NCI-H82 treated with DMSO at 0.1 percent for 48 hours (cell line): ENCODE results near the gene SMG9.
"Not testable (repeated sequence)": the region's sequence is repeated elsewhere in the genome, so short reads cannot be mapped to it uniquely, and the experiment has no call there.

Experiments used
- DNase-seq: peaks from one replicate; lab custom pipeline; 2025; ENCODE audit not compliant: unreplicated experiment; lab: John Stamatoyannopoulos, UW

Gene SMG9

DNA sequence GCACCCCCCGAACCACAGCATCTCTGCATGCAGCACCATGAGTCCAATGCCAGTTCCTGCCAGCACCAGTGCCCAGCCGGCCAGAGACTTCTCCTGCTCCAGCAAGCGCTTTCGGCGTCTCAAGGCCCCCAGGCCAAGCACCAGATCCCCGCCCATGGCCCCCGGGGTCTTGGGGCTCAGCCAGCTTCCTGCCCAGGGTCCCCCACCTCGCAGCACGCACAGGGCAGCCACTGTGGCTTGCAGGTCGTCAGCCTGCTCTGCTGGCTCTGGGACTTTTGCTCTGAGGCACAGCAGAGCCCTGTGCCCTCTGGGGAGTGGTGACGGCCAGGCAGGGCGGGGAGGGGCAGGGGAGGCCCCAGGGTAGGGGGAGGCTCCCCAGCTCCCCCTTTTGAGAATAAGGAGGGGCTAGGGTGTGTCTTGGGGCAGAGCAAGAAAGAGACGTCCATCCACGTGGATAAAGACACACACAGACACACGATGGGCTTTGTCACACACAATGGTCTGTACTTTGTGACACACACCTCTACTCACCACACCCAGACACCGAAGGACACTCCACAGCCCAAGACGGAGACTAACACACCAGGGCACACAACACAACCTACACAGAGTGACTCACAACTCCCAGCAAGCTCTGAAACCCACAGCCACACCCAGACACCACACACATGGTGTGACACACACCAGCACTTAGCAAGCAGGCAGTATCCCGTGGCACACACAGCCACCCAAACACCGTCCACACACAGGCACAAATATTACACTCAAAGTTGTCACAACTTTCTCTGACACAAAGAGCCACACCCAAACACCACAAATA is 26.2 kb upstream of the SMG9 start, which contains the start of gene KCNN4:
KCNN4 (minus strand) TSS at position 268 of the 820 bp plus-strand sequence; CDS start at position 156, 112 bp downstream.
- DNase-seq, result no peak

DNA sequence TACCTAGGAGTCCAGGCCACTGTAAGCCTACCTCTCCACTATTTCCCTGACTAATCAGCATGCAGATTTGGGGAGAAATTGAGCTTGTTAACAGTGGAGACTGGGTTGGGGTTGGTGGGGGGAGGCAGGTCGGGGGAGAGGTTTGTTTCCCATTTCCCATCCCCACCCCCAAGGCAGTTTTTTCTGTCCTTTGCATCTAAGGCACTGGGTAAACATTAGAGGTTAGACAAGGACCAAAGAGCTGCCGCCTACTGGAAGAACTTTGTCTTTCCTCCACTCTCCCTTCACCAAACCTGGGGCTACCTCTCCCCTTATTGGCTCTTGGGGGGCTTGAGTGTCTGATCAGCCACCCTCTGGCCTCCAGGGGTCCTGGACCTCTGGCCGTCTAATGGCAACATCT is 25.1 kb upstream of the SMG9 start:
- no peak for DNase-seq

DNA sequence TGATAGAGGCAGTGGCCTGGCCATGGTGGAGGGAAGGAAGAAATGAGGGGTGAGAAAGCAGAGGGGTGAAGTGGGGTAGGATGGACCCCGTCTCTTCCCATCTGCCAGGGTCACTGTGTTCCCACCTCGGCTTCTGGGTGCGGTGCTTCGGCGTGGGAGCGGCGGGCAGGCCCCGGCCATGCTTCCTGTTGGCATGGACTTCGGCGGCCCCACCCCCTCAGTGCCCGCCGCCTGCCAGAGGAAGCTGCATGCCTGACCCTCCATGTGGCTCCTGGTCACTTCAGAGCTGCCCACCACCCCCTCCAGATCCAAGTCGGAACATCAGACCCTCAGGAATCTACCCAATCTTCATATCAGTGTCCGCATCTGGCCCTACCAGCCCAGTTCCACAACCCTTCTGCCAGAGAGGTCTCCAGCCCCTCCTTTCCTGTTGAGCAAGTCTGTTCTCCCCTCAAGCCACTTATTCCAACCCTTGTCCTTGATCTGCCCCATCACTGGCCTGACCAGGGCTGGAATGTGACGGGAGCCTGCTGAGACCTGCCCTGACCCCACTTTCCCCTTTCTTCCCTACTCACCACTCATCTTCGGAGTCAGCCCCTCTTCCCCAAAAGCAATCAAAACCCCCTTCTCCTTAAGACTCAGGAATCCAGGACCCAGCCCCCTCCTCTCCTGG is 24.5 kb upstream of the SMG9 start:
- no peak for DNase-seq

DNA sequence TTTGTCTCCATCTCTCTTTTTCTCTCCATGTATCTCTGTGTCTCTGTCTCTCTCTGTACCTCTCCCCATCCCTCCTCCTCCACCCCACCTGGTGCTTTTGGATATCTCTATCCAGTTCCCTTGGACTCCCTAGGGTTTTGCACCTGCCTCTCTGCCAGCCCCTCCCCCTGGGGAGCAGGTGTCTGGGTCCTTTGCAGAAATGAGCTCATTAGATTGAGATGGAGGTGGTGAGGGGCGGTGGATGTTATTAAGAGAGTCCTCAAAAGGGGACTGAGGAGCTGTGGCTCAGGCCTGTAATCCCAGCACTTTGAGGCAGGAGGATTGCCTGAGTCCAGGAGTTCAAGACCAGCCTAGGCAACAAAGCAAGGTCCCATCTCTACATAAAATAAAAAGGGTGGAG is 23.9 kb upstream of the SMG9 start:
- DNase-seq, result no peak

DNA sequence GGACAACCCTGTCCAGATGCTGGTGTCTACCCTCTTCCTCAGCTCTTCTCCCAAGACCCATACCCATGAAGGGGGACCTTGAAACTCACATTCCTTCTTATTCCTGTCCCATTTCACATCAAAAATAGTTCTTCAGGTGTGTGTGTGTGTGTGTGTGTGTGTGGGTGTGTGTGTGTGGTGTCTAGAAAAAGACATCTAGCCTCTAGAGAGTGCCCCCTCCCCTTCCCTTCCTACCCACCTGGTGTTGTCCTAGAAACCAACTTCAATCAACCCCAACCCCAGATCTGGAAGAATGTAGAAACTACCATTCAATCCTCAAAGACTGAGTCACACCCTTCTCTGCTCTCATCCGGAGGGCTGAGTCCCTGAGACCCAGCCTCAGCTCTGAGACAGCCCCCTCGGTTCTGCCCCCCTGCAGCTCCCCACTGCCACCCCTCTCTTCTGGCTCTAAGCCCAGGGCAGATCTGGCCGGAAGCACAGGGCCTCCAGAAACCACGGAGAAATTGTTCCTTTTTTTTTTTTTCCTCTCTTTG is 22.5 kb upstream of the SMG9 start:
- DNase-seq, result no peak

DNA sequence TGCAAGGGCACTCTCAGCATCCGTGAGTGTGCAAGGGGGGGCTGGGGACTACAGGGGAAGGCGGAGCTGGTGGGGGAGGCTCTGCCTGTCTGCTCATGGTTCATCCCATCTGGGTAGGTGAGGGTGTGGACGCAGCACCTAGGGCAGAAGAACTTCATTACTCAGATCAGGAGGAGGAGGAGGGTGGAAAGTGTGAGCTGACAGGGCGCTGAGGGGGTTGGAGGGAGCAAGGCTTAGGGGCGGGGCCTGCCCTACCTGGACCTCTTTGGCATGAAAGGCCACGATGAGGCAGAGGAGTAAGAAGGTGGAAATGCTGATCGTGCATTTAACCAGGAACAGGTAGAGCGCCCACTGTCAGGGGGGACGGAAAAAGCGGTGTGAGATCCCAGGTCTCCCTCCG is 21.5 kb upstream of the SMG9 start:
- no peak for DNase-seq

DNA sequence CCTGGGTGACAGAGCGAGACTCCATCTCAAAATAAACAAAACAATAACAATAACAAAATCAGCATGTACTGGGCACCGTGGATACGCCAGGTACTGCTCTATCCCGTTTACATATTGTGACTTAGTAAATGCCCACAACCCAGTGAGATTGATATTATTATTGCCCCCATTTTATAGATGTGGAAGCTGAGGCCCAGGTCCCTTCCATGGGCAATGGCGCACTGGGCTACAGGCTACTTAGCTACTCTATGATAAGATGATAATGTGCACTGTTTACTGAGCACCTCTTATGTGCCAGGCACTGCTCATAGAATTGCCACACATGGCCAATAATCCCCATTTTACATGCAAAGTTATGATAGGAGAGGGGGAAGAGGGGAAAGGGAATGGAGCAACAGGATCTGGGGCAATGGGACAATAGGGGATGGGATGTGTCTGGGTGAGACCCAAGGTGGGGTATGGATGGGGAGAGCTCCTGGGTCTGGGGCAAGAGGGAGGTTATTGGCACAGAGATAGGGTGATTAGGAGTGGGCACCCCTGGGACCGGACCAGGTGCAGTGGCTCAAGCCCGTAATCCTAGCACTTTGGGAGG is 20.6 kb upstream of the SMG9 start:
- DNase-seq, result no peak

DNA sequence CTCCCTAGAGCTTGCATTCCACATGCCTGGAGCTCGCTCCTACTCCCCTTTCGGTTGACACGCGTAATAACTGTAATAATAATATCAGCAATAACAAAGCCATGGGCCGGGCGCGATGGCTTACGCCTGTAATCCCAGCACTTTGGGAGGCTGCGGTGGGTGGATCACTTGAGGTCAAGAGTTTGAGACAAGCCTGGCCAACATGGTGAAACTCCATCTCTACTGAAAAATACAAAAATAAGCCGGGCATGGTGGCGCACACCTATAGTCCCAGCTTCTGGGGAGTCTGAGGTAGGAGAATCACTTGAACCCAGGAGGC is 20.1 kb upstream of the SMG9 start:
- not testable (repeated sequence) for DNase-seq

DNA sequence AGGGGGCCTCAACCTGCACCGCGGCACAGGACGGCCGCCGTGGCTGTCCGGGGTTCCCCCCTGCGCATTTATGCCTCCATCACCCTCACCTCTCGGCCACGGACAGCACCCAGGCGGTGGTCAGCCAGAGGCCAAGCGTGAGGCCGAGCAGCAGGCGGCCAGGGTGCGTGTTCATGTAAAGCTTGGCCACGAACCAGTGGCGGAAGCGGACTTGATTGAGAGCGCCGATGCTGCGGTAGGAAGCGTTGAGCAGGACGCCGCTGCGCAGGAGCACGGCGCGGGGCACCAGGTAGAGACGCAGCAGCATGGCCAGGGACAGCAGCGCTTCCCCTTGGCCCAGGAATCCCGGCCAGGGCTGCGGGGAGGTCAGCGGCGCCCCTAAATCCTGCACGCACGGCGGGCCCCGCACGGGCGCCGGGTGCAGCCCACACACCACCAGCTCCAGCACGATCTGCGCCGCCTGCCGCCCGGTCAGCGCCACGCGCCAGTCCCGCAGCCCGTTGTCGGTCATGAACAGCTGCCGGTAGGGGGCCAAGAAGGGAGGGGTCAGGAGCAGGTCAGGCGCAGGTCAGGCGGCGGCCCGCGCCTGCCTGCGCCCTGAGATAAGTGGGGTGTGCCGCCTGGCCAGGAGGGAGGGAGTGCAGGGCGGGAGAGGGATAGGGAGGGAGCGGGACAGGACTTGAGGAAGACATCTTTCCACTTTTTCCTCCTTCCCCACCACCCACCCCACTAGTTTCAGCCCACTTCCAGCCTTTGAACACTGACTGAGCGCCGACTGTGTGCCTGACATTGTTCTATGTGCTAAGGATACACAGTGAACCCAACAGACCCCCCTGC is 19.6 kb upstream of the SMG9 start:
- DNase-seq, result no peak

DNA sequence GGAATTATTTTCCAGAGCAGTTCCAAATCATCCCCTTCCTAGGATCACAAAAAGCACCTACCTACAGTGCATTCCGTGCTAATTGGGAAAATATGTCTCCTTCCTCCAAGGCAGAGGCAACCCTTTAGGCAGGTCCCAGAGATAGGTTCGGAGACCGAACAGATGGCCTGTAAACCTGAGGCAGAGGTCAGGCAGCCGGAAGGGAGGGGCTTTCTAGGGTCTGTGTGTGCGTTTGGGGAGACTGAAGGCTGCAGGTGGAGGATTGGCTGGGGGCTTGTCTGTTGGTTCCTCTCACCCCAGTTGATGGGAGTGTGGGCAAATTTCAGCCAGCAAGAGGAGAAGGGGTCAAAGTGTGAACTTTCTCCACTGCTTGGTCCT is 19.0 kb upstream of the SMG9 start:
- DNase-seq, result no peak

DNA sequence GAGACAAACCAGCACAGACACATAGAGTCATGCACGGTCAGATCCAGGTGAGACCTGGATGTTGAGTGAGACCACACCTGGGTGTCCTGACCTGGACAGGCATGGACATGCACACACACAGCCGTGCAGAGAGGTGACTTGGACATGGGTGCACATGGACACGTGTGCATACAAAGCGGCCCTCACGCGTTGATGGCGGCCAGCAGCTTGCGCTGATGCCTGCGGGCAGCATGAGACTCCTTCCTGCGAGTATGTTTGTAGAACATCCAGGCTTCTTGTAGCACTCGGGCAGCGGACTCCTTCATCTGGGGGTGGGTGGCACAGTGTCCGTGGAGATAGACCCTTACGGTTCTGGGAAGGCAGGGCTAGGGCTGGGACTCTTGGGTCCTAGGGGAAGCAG is 14.5 kb upstream of the SMG9 start:
- DNase-seq, result no peak

DNA sequence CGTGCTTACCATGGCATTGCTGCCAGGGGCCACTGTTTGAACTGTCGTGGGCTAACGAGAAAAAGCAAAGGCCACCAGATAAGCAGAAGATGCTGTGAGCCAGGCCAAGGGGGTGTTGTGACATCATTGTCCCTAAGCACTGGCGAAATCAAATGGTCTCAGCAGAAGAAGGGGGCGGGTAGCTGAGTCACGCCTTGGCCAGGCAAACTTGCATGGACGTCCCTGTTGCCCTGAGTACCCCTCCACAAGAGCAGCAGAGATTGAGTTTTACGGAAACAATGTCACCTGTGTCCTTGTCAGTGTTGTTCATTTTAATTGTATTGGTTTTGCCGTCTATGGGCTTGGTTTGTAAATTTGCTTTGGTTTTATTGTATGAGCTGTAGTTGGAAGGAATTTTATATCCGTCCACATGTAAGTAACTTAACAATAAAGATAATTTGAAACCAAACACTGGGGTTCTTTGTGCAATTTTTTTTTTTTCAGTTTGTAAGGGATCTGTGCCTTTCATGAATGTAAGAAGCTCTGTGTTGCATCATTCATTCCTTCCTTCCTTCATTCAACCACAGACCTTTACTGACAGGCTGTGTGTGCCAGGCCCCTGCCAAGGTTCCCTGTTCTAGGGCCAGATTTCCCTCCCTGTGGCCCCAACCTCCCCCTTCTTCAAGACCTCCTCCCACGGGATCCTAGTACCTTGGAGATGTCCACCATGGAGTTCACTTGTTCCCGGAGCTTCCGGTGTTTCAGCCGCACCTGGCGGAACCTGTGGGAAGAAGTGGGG is 13.7 kb upstream of the SMG9 start:
- DNase-seq, result no peak

DNA sequence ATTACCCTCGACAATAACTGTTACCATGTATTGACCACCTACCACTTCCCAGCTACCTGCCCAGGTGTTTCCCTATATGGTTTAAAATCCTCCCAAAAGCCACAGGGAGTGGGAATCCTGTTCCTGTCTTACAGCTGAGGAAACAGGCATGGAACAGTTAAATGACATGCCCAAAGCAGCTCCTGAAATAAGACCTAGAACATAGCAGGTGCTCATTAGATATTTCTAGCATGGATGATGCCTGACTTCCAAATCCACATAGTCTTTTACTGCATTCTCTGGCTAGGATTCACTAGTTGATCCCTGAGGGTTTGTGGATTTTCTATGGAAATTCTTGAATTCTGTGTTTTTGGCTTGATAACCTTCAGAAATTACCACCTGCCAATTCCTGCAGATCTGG is 13.1 kb upstream of the SMG9 start:
- no peak for DNase-seq

DNA sequence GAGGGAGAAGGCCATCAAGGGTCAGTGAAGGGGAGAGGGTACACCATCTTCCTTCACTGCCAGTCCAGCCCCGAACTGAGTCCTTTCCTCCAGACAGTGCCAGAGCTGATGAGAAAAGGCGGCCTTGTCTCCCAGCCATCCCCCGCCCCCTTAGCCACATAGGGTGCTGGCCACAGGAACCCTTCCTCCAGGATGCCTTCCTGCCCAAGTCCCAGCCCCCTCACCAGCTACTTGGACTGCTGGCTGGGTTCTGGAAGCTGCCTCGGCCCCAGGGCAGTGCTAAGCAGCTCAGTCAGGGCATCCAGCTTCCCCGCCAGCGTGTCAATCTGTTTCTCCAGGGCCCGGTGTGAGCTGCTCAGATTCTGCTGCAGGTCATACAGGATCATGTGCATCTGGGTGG is 12.6 kb upstream of the SMG9 start:
- DNase-seq, result no peak

DNA sequence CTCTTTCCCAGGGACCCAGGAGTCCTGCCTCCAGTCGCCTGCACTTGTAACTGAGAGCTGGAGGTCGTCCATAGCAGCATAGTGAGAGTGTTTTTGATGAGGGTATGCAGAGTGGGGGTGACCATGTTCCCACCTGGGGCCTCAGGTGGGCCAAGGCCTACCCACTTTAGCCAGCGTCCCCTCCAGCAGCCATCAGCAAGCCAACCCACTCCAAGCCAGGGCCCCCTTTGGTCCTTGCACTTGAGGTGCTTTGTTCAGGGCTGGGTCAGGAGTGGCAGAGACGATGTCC is 11.9 kb upstream of the SMG9 start:
- DNase-seq, result no peak

DNA sequence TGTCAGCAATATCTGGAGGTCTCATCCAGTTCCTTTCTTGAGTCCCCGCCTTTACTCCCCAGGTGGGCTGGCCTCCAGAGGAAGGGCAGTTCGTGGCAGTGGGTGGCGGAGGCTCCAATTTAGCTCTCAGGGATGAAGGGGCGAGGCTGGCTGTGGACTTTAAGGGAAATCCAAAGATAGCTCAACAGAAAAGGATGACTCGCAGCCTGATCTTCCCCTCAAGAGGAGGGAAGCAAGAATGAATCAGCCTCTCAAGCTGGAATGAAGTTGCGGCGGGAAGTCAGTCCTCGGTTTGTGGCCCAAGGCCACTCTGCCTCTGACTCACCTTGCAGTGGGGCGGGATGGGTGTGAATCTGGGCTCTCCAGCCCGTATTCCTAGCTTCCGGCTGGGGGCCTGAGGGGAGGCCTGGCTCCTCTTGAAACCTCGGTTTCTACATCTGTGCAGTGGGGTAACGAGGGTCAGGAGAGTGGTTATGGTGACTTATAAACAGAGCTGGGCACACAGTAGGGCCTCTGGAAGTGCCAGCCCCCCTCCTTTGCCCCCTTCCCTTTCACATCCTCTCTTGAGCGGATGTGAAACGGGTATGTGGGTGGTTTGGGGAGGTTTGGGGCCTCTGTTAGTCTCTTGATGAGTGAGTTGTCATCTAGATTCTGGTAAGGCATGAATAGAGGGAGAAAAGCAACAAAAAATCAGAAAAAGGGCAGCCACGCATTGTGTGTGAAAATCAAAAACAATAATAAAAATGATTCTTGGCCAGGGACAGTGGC is 10.5 kb upstream of the SMG9 start:
- no peak for DNase-seq

DNA sequence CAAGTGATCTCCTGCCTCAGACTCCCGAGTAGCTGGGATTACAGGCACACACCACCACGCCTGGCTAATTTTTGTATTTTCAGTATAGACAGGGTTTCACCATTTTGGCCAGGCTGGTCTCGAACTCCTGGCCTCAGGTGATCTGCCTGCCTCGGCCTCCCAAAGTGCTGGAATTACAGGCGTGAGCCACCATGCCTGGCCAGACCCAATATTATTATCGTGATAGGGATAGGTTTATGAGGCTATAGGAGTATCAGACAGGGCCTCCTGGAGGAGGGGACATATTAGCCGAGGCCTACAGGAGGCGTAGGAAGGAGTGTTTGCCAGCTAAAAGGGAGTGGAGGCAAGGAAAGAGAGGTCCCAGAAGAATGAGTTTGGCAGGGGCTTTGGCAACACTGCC is 9.9 kb upstream of the SMG9 start:
- DNase-seq, result not testable (repeated sequence)

DNA sequence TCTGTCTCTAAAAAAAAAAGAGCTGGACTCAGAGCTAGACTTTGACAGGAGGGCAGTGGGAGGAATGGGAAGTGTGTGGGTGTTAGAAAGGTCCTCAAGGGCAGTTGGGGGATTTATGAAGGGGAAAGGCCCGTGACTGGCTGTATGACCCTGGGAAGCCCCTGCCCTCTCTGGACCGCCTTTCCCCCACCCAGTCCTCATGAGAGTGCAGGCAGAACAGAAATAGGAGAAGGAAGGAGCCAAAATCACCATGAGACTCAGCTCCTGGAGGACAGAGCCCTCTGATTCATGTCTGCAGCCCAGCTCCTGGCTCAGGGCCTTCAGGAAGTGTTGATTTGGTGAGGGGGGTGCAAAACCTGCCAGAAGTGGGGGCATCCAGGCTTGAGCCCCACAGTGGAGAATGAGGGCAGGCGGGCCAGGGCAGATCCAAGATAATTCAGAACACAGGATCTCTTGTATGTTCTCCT is 8.7 kb upstream of the SMG9 start:
- DNase-seq, result no peak

DNA sequence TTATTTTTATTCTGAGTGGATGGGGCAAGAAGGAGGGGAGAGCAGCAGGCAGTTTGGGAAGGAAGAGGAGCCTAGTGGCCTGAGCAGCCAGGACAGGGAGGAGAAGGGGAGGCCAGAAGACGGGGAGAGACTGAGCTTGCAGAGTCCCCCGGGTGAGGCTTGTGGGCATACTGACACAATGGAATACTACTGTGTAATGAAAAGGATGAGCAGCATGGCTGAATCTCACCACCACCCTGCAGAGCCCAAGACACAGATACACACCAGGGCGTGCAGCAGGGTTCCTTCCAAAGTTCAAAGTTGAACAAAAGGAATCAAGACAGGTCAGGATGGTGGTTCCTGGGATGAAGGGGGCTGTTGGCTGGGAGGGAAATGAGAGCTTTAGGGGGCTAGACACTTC is 8.1 kb upstream of the SMG9 start:
- DNase-seq, result no peak

DNA sequence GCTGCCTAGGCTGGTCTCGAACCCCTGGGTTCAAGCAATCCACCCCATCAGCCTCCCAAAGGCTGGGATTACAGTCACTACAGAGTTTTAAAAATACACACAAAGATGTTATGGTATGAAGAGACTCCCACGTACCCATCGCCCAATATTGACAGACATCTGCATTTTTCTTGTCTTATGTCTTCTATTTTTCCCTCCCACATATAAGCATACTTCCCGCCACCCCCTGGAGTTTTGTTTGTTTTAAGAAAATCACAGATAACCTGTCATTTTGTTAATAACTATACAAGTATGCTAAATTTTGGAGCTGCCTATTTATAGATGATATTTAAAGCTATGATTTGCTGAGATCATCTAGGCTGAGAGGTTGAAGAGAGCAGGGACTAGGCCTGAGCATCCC is 6.2 kb upstream of the SMG9 start:
- no peak for DNase-seq
